ENCODE measurements around the gene LMTK3. TPM values are rescaled to one million over a fixed set of nuclear protein-coding genes. Genes with fewer than 3 reads are reported as not detected.

The LMTK3 gene
- total and polyA plus RNA-seq, 2 of the 13 experiments (the other 11 are each of a cell fraction or from before 2014, with no cell fraction given): 0.18 to 0.29 TPM

GRCh38 chr19:48558018-48558684, 46.5 kb upstream of the LMTK3 start (continued):
- TF ChIP-seq MZF1 (CRISPR knock-in tag; IDR thresholded peaks at IDR 0.05; ENCODE audit: borderline replicate concordance): peak; percentile 33; the same call in 1 of the 2 replicates
- peak; percentile 75; the same call in 1 of the 2 replicates for TF ChIP-seq ZNF547 (CRISPR knock-in tag; IDR thresholded peaks at IDR 0.05)
- TF ChIP-seq KDM1A (CRISPR knock-in tag; IDR thresholded peaks at IDR 0.05): peak; percentile 100
- no peak for TF ChIP-seq ZNF468 (CRISPR knock-in tag; IDR thresholded peaks at IDR 0.05)
- peak; percentile 97 for TF ChIP-seq HDAC1 (CRISPR knock-in tag; IDR thresholded peaks at IDR 0.05)
- no peak for TF ChIP-seq CENPBD1 (CRISPR knock-in tag; IDR thresholded peaks at IDR 0.05; ENCODE audit: borderline replicate concordance, low read depth)
- no peak for TF ChIP-seq ZNF496 (CRISPR knock-in tag; IDR thresholded peaks at IDR 0.05; ENCODE audit: insufficient replicate concordance)
- 0 out of 2 replicates have a peak, but pooled peaks have one; percentile 65 for TF ChIP-seq RERE (CRISPR knock-in tag; IDR thresholded peaks at IDR 0.05; ENCODE audit: low read depth)
- TF ChIP-seq ZBTB25 (CRISPR knock-in tag; IDR thresholded peaks at IDR 0.05): peak; percentile 74
- TF ChIP-seq ZNF407 (CRISPR knock-in tag; IDR thresholded peaks at IDR 0.05; ENCODE audit: not compliant biosample characterization): no peak
- peak; percentile 100 for TF ChIP-seq RCOR2 (CRISPR knock-in tag; IDR thresholded peaks at IDR 0.05)
- no peak for TF ChIP-seq ZNF432 (CRISPR knock-in tag; IDR thresholded peaks at IDR 0.05; ENCODE audit: borderline replicate concordance)
- TF ChIP-seq CBX2 (IDR thresholded peaks at IDR 0.05; ENCODE audit: low read depth, low read length): no peak
- TF ChIP-seq CBX2 (CRISPR knock-in tag; IDR thresholded peaks at IDR 0.05; ENCODE audit: low read depth): no peak

Data from HepG2 (cell line).